Stimulated activated CD4-positive, alpha-beta T cell treated with anti-CD3 and anti-CD28 coated beads, Interleukin-1b, Interleukin-23, amount 100 ng/mL, for 24 hours (primary cell): ENCODE measurements around the gene POLR2B.
"Not testable (repeated sequence)": the region's sequence is repeated elsewhere in the genome, so short reads cannot be mapped to it uniquely, and the experiment has no call there.

Experiments
- DNase-seq, 4 experiments: peaks; one replicate each; pipeline ENCODE4 v3.0.0-alpha.2; 2020; ENCODE audit warnings: low read depth in 4 of 4, low spot score in 1 of 4

Gene POLR2B

DNA sequence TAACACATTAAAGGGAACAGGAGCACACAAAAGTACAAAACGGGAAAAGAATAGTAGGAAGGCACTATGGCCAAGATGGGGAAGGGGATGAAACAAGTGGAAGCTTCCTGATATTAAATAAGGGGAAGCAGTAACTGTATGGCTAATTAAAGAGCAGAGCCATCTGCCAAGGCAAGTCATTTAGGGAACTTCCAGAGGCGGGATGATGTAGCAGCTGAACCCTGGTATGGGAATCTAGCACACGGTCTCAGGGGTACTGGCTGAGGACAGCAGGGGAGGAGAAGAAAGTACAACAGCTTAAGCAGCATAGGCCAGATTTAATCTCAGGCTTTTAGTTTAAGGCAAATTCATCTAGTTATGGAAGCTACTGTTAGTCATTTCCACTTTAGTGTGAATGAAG, 72.4 kb downstream of the POLR2B start:
- no peak for DNase-seq

DNA sequence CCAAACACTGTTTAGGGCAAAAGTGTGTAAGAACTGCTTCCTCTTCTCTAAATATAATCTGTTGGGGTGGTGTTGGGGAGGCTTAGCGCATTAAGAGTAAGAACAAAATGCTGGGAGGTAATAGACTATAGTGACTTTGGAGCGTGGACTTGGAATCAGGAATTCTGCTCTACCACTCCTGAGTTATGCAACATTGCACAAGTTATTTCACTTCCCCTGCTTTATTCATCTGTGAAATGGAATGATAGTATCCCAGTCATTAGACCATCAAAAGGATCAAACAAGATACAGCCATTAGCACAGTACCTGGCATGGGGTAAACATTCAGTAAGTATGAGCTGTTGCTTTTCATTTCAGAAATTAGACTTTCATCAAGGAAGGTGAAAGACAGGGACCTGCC, 72.8 kb downstream of the POLR2B start:
- DNase-seq: no peak

DNA sequence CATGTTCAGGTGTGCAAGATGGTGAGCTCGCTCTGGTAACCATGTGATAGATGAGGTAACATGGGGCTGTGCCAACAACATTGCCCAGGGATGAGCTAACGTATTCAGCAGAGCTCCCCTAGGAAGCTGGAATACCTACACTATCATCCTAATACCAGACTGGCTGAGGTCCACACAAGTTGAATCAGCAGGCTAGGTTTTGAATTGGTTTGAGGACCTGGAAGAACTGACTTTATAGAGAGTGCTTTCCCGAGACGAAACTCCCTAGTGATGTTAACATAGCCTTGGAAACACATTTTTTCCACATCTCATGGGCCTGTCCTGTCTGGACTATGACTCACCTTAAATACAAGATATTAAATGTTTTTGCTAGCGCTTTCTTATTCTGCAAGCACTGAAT, 74.8 kb downstream of the POLR2B start:
- DNase-seq: no peak

- no peak for DNase-seq
Observed at GRCh38 chr4:57055886-57056285, 77.2 kb downstream of the POLR2B start.

GRCh38 chr4:57059890-57060716, 81.4 kb downstream of the POLR2B start:
- no peak for DNase-seq

- DNase-seq: not testable (repeated sequence)
Observed at GRCh38 chr4:57060717-57061067, 82.0 kb downstream of the POLR2B start.

- DNase-seq: no peak
Observed at GRCh38 chr4:57061395-57061794, 82.7 kb downstream of the POLR2B start.

GRCh38 chr4:57063518-57063917, 84.8 kb downstream of the POLR2B start:
- DNase-seq: no peak

- no peak for DNase-seq
Observed at GRCh38 chr4:57064120-57064519, 85.4 kb downstream of the POLR2B start.

DNA sequence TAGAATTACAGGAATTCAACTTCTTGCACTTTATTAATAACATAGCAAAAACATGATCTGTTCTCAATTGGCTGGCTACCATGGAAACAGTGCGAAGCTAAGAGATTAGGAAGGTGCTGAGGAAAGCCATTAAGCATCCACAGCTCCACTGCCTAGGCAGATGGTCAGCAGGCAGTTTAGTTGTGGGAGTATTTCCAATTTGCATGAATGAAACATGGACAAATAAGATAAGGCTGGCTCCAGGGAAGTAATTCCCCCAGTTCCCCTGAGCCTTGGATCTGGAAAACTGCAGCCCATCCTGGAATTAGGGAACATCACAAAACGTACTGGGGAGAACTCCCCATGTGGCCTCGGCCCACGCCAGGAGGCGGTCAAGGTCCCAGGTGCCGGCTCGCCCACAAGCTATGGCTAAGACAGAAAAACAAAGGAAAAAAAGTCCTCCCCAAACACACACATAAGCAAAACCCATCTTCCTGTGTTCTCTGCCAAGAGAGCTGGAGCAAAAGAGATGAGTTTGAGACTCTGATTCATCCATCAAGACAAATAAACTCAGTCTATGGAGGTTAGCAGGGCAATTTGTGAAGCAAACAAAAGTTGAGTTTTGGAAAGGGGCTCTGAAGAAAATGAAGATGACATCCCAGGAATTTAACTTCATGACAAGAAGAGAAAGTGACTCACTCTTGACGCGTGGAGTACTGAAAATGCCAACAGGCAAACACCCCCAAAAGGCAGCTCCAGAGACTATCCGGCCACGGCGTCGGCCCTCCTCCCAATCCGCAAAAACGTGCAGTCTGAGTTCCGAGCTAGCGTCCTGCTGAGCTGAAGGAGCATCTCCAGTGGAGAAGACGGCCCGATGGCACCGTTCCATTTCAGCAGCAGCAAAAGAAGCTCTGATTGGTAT, 86.4 kb downstream of the POLR2B start:
- no peak for DNase-seq

DNA sequence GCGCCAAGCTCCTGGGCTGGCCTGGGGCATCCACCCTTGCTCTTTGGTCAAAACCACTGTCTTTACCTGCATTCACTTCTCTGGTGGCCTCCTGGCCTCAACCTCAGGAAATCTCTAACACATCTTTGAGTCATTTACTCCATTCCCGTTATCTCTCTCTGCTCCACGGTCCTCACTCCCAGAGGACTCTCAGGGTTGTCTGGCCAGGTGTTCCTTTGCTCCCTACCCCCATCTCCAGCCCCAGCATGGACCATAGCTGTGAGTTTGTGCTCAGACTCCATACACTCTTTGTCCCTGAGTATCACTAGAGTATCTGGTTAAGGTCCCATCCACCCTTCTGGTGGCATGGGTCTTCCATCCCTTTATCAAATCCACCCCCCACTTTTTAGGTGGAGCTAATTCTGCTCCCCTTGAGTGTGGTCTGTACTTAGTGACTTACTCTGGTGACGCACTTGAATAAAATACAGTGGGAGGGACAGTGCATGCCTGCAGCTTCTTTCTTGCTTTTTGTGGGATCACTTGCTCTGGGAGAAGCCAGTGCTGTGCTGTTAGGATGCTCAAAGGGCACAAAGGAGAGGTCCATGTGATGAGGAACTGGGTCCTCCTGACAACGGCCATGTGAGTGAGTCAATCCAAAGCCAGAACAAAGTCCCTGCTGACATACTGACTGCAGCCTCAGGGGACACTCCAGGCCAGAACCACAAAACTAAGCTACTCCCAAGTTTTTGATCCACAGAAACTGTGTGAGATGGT, 87.2 kb downstream of the POLR2B start:
- DNase-seq: no peak

DNA sequence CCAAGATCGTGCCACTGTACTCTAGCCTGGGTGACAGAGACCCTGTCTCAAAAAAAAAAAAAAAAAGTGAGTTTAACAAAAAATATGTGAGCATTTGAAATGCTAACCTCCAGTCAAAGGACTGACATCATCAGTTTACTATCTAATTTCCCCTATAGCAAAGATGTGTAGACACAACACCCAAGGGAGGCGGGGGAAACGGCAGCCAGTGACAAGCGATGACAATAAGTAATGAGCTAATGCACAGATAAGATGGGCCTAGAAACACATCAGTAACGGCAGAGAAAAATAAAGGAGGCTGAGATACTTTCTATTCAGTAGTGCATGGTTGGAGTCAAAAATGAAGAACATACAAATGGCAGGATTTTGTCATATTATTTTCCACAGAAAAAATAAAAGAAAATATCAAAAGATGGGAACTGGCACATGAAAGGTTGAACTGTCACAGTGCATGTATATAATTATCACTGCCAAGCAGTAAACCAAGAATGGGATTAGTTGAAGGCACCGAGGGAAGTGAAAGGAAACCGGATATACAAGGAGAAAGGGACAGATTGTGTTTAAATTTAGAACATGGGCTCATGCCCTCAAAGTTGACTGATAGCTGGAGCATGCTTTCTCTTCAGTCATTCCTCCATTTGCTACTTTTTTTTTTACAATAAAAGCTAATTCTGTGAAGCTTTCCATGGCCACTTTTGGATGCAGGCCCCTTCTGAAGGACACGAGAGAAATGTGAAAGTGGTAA, 89.7 kb downstream of the POLR2B start:
- no peak for DNase-seq

GRCh38 chr4:57070461-57070860, 91.8 kb downstream of the POLR2B start:
- DNase-seq: no peak

- no peak for DNase-seq
Observed at GRCh38 chr4:57071326-57071725, 92.6 kb downstream of the POLR2B start.

DNA sequence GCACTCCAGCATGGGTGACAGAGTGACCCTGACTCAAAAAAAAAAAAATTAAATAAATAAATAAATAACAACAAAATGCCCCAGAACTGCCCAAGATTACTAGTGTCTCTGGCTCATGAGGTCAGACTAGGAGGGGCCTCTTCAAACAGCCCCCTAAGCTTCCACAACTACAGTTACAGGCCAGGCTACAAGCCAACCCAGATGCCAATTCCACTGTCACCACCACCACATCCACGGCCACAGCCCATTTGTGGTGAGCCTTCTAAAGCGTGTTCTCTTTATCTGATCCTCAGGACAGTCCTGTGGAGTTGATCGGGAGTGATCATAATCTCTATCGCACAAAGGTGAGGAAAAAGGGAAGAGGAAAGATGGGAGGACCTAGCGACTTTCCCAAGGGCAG, 94.9 kb downstream of the POLR2B start:
- no peak for DNase-seq

- no peak for DNase-seq
Observed at GRCh38 chr4:57074744-57075143, 96.0 kb downstream of the POLR2B start.

GRCh38 chr4:57075367-57075766, 96.7 kb downstream of the POLR2B start:
- DNase-seq: no peak

GRCh38 chr4:57076646-57077045, 98.0 kb downstream of the POLR2B start:
- no peak for DNase-seq

DNA sequence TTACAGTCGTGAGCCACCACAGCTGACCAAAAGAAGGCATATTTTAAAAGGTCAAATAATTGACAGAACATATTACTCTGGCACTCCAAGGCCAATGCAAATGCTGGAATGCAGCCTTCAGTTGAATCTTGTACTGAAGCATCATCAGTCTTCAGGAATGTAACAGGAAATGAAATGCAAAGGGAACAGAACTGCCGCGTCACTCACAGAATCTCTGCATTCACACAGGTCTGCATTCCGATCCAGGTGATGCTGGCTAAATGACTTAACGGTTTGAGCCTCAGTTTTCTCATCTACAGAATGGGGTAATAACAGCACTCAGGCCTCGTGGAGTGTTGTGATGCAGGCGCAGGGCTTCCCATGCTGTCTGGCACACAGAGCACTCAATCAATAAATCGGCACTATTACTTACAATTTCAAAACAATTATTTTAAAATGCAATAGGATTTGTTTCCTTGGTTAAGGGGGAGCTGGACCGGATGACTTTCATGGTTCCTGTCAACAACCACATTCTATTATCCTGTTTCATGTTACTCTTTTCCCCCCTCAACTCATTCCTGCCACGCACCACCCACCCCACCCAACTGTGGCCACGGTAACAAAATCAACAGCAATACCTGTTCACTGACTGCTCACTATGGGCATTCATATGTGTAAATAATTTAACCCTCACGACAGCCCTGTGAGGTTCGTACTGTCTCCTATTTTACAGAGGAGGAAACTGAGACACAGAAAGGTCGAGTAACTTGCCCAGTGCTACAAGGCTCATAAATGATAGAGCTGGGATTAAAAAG, 99.1 kb downstream of the POLR2B start:
- no peak for DNase-seq
